GM23338 (cell line): ENCODE data around the gene JAG2. TPM values are rescaled to one million over a fixed set of nuclear protein-coding genes. Genes with fewer than 3 reads are reported as not detected.

Source experiments
- ATAC-seq: fragments of 200-7000 bp; cut with Tn5 transposase; 3 replicates; pipeline ENCODE4 v1.9.1; 2020
- DNase-seq: peaks from one replicate; pipeline ENCODE4 v3.0.0-alpha.2; 2015; ENCODE audit warnings: low spot score
- H2AFZ ChIP-seq: fragments of 200-600 bp; sonication (generic); 2 replicates; pipeline ENCODE4 v1.8.0; 2016; ENCODE audit warnings: antibody characterized with exemption, mild to moderate bottlenecking, moderate library complexity
- H3F3A ChIP-seq: fragments of 200-600 bp; sonication (generic); replicated peaks from 2 replicates; pipeline ENCODE4 v1.8.0; 2017; ENCODE audit warnings: antibody characterized with exemption, mixed run types, low read depth
- H3K27ac ChIP-seq: fragments of 200-600 bp; sonication (generic); 2 replicates; pipeline ENCODE4 v1.6.1; 2016; ENCODE audit warnings: low read depth
- H3K27me3 ChIP-seq: fragments of 200-600 bp; sonication (generic); 2 replicates; pipeline ENCODE4 v1.8.0; 2016; ENCODE audit warnings: mild to moderate bottlenecking, mixed run types, moderate library complexity; ENCODE audit not compliant: insufficient read depth
- H3K36me3 ChIP-seq: fragments of 200-600 bp; sonication (generic); 2 replicates; pipeline ENCODE4 v1.8.0; 2016; ENCODE audit warnings: mild to moderate bottlenecking; ENCODE audit not compliant: insufficient read depth
- H3K4me1 ChIP-seq: fragments of 200-600 bp; sonication (generic); 2 replicates; pipeline ENCODE4 v1.8.0; 2016; ENCODE audit warnings: mild to moderate bottlenecking, moderate library complexity; ENCODE audit not compliant: insufficient read depth
- H3K4me2 ChIP-seq: fragments of 200-600 bp; sonication (generic); 2 replicates; pipeline ENCODE4 v1.7.1; 2017; ENCODE audit warnings: mixed run types
- H3K4me3 ChIP-seq: fragments of 200-600 bp; sonication (generic); 2 replicates; pipeline ENCODE4 v1.6.1; 2016; ENCODE audit warnings: mixed run types
- H3K79me2 ChIP-seq: fragments of 200-600 bp; sonication (generic); replicated peaks from 2 replicates; pipeline ENCODE4 v1.8.0; 2017; ENCODE audit warnings: mild to moderate bottlenecking; ENCODE audit not compliant: insufficient read depth
- H3K9me2 ChIP-seq: fragments of 200-600 bp; sonication (generic); 2 replicates; pipeline ENCODE4 v1.8.0; 2017; ENCODE audit not compliant: insufficient read depth
- H4K20me1 ChIP-seq: fragments of 200-600 bp; sonication (generic); replicated peaks from 2 replicates; pipeline ENCODE4 v1.8.0; 2017; ENCODE audit warnings: mild to moderate bottlenecking; ENCODE audit not compliant: insufficient read depth
- H3K27ac Mint-ChIP-seq: 2 replicates; pipeline ENCODE4 v1.8.0; 2020; ENCODE audit warnings: inconsistent platforms, mild to moderate bottlenecking, moderate library complexity, mixed read lengths
- H3K27me3 Mint-ChIP-seq: 3 replicates; pipeline ENCODE4 v1.8.0; 2022; ENCODE audit warnings: low read depth, mild to moderate bottlenecking, moderate library complexity, mixed read lengths, inconsistent platforms; ENCODE audit not compliant: insufficient read depth, poor library complexity
- H3K36me3 Mint-ChIP-seq: 3 replicates; pipeline ENCODE4 v1.8.0; 2021; ENCODE audit warnings: low read depth, mild to moderate bottlenecking, inconsistent platforms, moderate library complexity, mixed read lengths
- H3K4me1 Mint-ChIP-seq: 3 replicates; pipeline ENCODE4 v1.8.0; 2020; ENCODE audit warnings: mild to moderate bottlenecking, inconsistent platforms, mixed read lengths
- H3K4me3 Mint-ChIP-seq: 3 replicates; pipeline ENCODE4 v1.8.0; 2021; ENCODE audit warnings: moderate library complexity, mild to moderate bottlenecking, inconsistent platforms, mixed read lengths
- H3K9me3 Mint-ChIP-seq: 3 replicates; pipeline ENCODE4 v1.8.0; 2020; ENCODE audit warnings: moderate library complexity, mild to moderate bottlenecking, inconsistent platforms, mixed read lengths
- EZH2 ChIP-seq: fragments of 200-600 bp; sonication (generic); IDR thresholded peaks from one replicate; pipeline ENCODE4 v1.8.0; 2017; ENCODE audit warnings: antibody characterized with exemption, mild to moderate bottlenecking, low read depth; ENCODE audit not compliant: unreplicated experiment
- NANOG ChIP-seq: IDR thresholded peaks from 2 replicates; pipeline ENCODE4 v1.6.1; 2016; ENCODE audit warnings: antibody characterized with exemption, borderline replicate concordance
- ZNF331 ChIP-seq: fragments of 250-450 bp; sonication (Bioruptor Pico); IDR thresholded peaks from 2 replicates; pipeline ENCODE4 v1.5.0; 2020; ENCODE audit warnings: low read depth, mild to moderate bottlenecking, moderate library complexity
- microRNA-seq: library from miRNA; unstranded; fragments of <30 nt; microRNA quantifications from one replicate; pipeline ENCODE4, GENCODE V29; 2017
- polyA plus RNA-seq: library from polyadenylated mRNA; unstranded; fragments of >200 nt; fragmentation: Nextera tagmentation; extraction: Ambion mirVana; gene quantifications from 2 replicates; pipeline ENCODE4 v1.2.1, GENCODE V29; 2016
- small RNA-seq: library from RNA; depleted of rRNA; stranded (forward); fragments of <200 nt; gene quantifications from one replicate; pipeline ENCODE3, GENCODE V24; 2014; ENCODE audit warnings: low replicate concordance
- total RNA-seq: library from RNA; depleted of rRNA; stranded (reverse); fragments of >200 nt; shearing (Covaris generic); gene quantifications from 2 replicates; pipeline ENCODE4 v1.2.3, GENCODE V29; 2014; rRNA removed
- TF ChIP-seq, protein P1 (sequence below): IDR thresholded peaks from one replicate; pipeline ENCODE4 v1.6.1; 2018; ENCODE audit warnings: antibody characterized with exemption; ENCODE audit not compliant: unreplicated experiment

JAG2 gene
- total and polyA plus RNA-seq, 2 experiments from 2014 or later, result 1.9 to 10.3 TPM

DNA sequence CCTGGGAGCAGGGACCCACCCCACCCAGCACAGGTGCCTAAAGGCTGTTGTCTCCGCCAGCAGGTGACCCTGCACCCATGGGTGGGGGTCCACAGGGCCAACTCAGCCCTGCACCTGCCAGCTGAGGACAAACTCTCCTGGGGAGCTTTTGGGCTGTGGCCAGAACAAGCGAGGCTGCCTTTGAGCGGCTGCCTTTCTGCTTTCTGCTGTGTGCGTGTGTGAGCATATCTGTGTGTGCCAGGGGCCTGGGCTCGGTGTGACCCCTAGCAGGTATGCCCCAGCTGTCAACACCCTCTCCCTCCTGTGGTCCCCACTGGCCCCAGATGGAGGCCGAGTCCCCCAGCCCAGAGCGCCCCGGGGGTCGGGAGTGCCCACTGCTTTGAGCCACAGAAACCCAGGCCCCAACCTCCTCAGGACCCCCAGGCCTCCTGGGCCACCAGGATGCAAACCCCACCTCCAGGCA, 77.5 kb downstream of the JAG2 start:
- no peaks in the 10 kb centered on the region for H3K36me3 ChIP-seq
- H3K27me3 ChIP-seq, result peaks cover 61% of the 10 kb centered on the region
- H3K36me3 Mint-ChIP-seq, result no peaks in the 10 kb centered on the region
- H3K79me2 ChIP-seq, result no peaks in the 10 kb centered on the region
- no peak for ATAC-seq
- no peak for DNase-seq
- no peaks in the 10 kb centered on the region for H3K9me2 ChIP-seq
- H3K27ac Mint-ChIP-seq, result no peak overlapping the region
- H2AFZ ChIP-seq, result no peak overlapping the region
- H3K9me3 Mint-ChIP-seq, result no peaks in the 10 kb centered on the region
- peaks cover 2% of the 10 kb centered on the region; the same call in 1 of the 3 replicates for H3K4me1 Mint-ChIP-seq
- 0 out of 2 replicates have a peak, but pooled peaks cover 5% of the 10 kb centered on the region for H3F3A ChIP-seq
- H3K4me3 ChIP-seq, result no peak overlapping the region
- TF ChIP-seq ZNF331 (CRISPR knock-in tag), result no peak
- TF ChIP-seq NANOG, result no peak
- TF ChIP-seq EZH2, result no peak
- TF ChIP-seq, protein P1, sequence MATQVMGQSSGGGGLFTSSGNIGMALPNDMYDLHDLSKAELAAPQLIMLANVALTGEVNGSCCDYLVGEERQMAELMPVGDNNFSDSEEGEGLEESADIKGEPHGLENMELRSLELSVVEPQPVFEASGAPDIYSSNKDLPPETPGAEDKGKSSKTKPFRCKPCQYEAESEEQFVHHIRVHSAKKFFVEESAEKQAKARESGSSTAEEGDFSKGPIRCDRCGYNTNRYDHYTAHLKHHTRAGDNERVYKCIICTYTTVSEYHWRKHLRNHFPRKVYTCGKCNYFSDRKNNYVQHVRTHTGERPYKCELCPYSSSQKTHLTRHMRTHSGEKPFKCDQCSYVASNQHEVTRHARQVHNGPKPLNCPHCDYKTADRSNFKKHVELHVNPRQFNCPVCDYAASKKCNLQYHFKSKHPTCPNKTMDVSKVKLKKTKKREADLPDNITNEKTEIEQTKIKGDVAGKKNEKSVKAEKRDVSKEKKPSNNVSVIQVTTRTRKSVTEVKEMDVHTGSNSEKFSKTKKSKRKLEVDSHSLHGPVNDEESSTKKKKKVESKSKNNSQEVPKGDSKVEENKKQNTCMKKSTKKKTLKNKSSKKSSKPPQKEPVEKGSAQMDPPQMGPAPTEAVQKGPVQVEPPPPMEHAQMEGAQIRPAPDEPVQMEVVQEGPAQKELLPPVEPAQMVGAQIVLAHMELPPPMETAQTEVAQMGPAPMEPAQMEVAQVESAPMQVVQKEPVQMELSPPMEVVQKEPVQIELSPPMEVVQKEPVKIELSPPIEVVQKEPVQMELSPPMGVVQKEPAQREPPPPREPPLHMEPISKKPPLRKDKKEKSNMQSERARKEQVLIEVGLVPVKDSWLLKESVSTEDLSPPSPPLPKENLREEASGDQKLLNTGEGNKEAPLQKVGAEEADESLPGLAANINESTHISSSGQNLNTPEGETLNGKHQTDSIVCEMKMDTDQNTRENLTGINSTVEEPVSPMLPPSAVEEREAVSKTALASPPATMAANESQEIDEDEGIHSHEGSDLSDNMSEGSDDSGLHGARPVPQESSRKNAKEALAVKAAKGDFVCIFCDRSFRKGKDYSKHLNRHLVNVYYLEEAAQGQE, result no peak
- no peak overlapping the region for H3K4me3 Mint-ChIP-seq
- H3K27ac ChIP-seq, result no peak overlapping the region
- H4K20me1 ChIP-seq, result no peaks in the 10 kb centered on the region
- no peaks in the 10 kb centered on the region; the same call in 1 of the 2 replicates for H3K4me1 ChIP-seq
- no peak overlapping the region for H3K4me2 ChIP-seq
- H3K27me3 Mint-ChIP-seq, result peaks cover 44% of the 10 kb centered on the region

Small RNA genes within 50 kb of the gene (microRNA-seq; reads per million reads assigned to microRNA genes)
- not detected for gene MIR6765

Small RNA genes within 50 kb of the gene (small RNA-seq; reads per million reads assigned to genes)
- gene AL512356.2 (not detected), gene MIR6765 (not detected)

Other genes starting within 250 kb of the JAG2 start
- gene PLD4, start 243.9 kb downstream of the JAG2 start, total RNA-seq, result 0.08 TPM in 1 of 2 replicates, not detected in the other
- 0.21 TPM in 1 of 2 replicates, not detected in the other for gene PLD4, start 243.9 kb downstream of the JAG2 start, polyA plus RNA-seq
- gene AHNAK2, start 190.4 kb downstream of the JAG2 start, total RNA-seq, result 2.6 TPM in 2 replicates
- gene AHNAK2, start 190.4 kb downstream of the JAG2 start, polyA plus RNA-seq, result 1.1 and 1.6 TPM in 2 replicates
- 1.8 and 4.9 TPM in 2 replicates for gene CLBA1, start 183.0 kb downstream of the JAG2 start, total RNA-seq
- gene CLBA1, start 183.0 kb downstream of the JAG2 start, polyA plus RNA-seq, result 1.6 and 1.7 TPM in 2 replicates
- gene CDCA4, start 147.7 kb downstream of the JAG2 start, total RNA-seq, result 62.4 and 70.7 TPM in 2 replicates
- 32.6 and 37.1 TPM in 2 replicates for gene CDCA4, start 147.7 kb downstream of the JAG2 start, polyA plus RNA-seq
- 0.14 TPM in 1 of 2 replicates, not detected in the other for gene GPR132, start 103.3 kb downstream of the JAG2 start, total RNA-seq
- gene GPR132, start 103.3 kb downstream of the JAG2 start, polyA plus RNA-seq, result 0.09 TPM in 1 of 2 replicates, not detected in the other
- 13.6 and 14.8 TPM in 2 replicates for gene NUDT14, start 12.5 kb upstream of the JAG2 start, total RNA-seq
- gene NUDT14, start 12.5 kb upstream of the JAG2 start, polyA plus RNA-seq, result 38.4 and 41.0 TPM in 2 replicates
- gene BTBD6, start 79.8 kb upstream of the JAG2 start, total RNA-seq, result 11.6 and 12.1 TPM in 2 replicates
- gene BTBD6, start 79.8 kb upstream of the JAG2 start, polyA plus RNA-seq, result 2.2 and 3.2 TPM in 2 replicates
- 27.8 and 29.9 TPM in 2 replicates for gene BRF1, start 132.2 kb upstream of the JAG2 start, total RNA-seq
- 7.6 and 8.6 TPM in 2 replicates for gene BRF1, start 132.2 kb upstream of the JAG2 start, polyA plus RNA-seq
- gene PACS2, start 146.0 kb upstream of the JAG2 start, total RNA-seq, result 67.7 and 79.0 TPM in 2 replicates
- 22.5 and 27.5 TPM in 2 replicates for gene PACS2, start 146.0 kb upstream of the JAG2 start, polyA plus RNA-seq
- gene TEX22, start 229.8 kb upstream of the JAG2 start, total RNA-seq, result 0.21 and 0.54 TPM in 2 replicates
- gene TEX22, start 229.8 kb upstream of the JAG2 start, polyA plus RNA-seq, result 0.10 and 0.21 TPM in 2 replicates